ENCODE measurements around the gene ZBTB32. TPM values are rescaled to one million over a fixed set of nuclear protein-coding genes. Genes with fewer than 3 reads are reported as not detected.
"Not testable (repeated sequence)": the region's sequence is repeated elsewhere in the genome, so short reads cannot be mapped to it uniquely, and the experiment has no call there.

The ZBTB32 gene
- total RNA-seq, 1 donor from 2014 or later, result not detected

DNA sequence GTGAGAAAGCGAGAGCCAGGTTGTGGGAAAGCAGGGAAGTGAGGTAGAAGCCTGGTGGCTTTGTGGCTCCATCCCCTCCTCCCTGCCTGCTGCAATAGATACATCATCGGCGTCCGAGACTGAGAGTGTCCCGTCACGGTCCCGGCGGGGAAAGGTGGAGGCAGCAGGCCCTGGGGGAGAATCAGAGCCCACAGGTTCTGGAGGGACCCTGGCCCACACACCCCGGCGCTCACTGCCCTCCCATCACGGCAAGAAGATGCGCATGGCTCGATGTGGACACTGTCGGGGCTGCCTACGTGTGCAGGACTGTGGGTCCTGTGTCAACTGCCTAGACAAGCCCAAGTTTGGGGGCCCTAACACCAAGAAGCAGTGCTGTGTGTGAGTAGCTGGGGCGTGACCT, 18.5 kb downstream of the ZBTB32 start:
- no peaks in the 10 kb centered on the region for H3K9me3 Mint-ChIP-seq
- no peak overlapping the region for H3K27ac Mint-ChIP-seq
- no peak overlapping the region for H3K4me3 Mint-ChIP-seq
- peaks cover 4% of the 10 kb centered on the region for H3K4me1 Mint-ChIP-seq (ENCODE audit: unreplicated experiment)
- no peaks in the 10 kb centered on the region for H3K36me3 Mint-ChIP-seq
- DNase-seq (ENCODE audit: extremely low spot score, unreplicated experiment), result no peak
- no peak for TF ChIP-seq CTCF (conservative IDR thresholded peaks at IDR 0.05)
- H3K27me3 Mint-ChIP-seq, result no peaks in the 10 kb centered on the region

DNA sequence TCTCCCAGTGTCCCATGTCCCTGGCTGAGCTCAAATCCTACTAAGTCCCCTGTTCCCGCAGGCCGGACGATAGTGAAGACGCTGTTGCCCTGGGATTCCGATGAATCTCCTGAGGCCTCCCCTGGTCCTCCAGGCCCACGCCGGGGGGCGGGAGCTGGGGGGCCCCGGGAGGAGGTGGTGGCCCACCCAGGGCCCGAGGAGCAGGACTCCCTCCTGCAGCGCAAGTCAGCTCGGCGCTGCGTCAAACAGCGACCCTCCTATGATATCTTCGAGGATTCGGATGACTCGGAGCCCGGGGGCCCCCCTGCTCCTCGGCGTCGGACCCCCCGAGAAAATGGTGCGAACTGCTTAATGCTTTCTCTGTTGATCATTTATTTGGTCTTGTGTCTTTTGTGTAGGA, 19.3 kb downstream of the ZBTB32 start:
- no peak for TF ChIP-seq CTCF (conservative IDR thresholded peaks at IDR 0.05)
- no peak overlapping the region for H3K27ac Mint-ChIP-seq
- peaks cover 4% of the 10 kb centered on the region for H3K4me1 Mint-ChIP-seq (ENCODE audit: unreplicated experiment)
- H3K27me3 Mint-ChIP-seq, result no peaks in the 10 kb centered on the region
- no peaks in the 10 kb centered on the region for H3K9me3 Mint-ChIP-seq
- no peak for DNase-seq (ENCODE audit: extremely low spot score, unreplicated experiment)
- peak overlapping the region; percentile 31 for H3K4me3 Mint-ChIP-seq
- no peaks in the 10 kb centered on the region for H3K36me3 Mint-ChIP-seq

DNA sequence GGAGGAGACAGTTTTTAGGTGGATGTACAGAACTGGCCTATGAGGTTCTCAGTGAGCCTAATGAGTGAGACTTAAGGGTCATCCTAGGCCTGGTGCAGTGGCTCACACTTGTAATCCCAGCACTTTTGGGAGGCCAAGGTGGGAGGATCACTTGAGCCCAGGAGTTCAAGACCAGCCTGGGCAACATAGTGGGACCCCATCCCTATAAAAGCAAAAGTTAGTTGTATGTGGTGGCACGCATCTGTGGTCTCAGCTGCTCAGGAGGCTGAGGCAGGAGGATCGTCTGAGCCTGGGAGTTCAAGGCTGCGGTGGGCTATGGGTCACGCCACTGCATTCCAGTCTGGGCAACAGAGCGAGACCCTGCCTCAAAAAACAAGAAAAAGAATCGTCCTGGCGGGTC, 19.8 kb downstream of the ZBTB32 start:
- DNase-seq (ENCODE audit: extremely low spot score, unreplicated experiment); H3K9me3 Mint-ChIP-seq; H3K27me3 Mint-ChIP-seq; H3K36me3 Mint-ChIP-seq; H3K27ac Mint-ChIP-seq; H3K4me1 Mint-ChIP-seq (ENCODE audit: unreplicated experiment); H3K4me3 Mint-ChIP-seq: not testable (repeated sequence)

- Mint-ChIP-seq H3K4me1 (ENCODE audit: unreplicated experiment) (no peaks in the 10 kb centered on the region), H3K9me3 (no peaks in the 10 kb centered on the region), H3K27me3 (no peaks in the 10 kb centered on the region), H3K4me3 (no peak overlapping the region), H3K27ac (no peak overlapping the region), H3K36me3 (no peaks in the 10 kb centered on the region)
- TF ChIP-seq CTCF (conservative IDR thresholded peaks at IDR 0.05), result no peak
- no peak for DNase-seq (ENCODE audit: extremely low spot score, unreplicated experiment)
Measured at GRCh38 chr19:35724560-35724959, 20.2 kb downstream of the ZBTB32 start.

- Mint-ChIP-seq H3K36me3 (peaks cover 4% of the 10 kb centered on the region), H3K4me1 (ENCODE audit: unreplicated experiment) (no peaks in the 10 kb centered on the region), H3K27ac (no peak overlapping the region), H3K27me3 (no peaks in the 10 kb centered on the region), H3K9me3 (no peaks in the 10 kb centered on the region), H3K4me3 (no peak overlapping the region)
- no peak for DNase-seq (ENCODE audit: extremely low spot score, unreplicated experiment)
- TF ChIP-seq CTCF (conservative IDR thresholded peaks at IDR 0.05), result no peak
Measured at GRCh38 chr19:35725216-35725861, 21.0 kb downstream of the ZBTB32 start.

- no peaks in the 10 kb centered on the region for H3K9me3 Mint-ChIP-seq
- peaks cover 14% of the 10 kb centered on the region for H3K36me3 Mint-ChIP-seq
- H3K4me3 Mint-ChIP-seq, result no peak overlapping the region
- H3K4me1 Mint-ChIP-seq (ENCODE audit: unreplicated experiment), result peaks cover 5% of the 10 kb centered on the region
- no peak for DNase-seq (ENCODE audit: extremely low spot score, unreplicated experiment)
- no peak for TF ChIP-seq CTCF (conservative IDR thresholded peaks at IDR 0.05)
- H3K27me3 Mint-ChIP-seq, result no peaks in the 10 kb centered on the region
- no peak overlapping the region for H3K27ac Mint-ChIP-seq
Measured at GRCh38 chr19:35727053-35727955, 22.9 kb downstream of the ZBTB32 start.
